ENCODE measurements around the gene RAD51B.

GRCh38 chr14:68248481-68249255 lies 429.1 kb downstream of the RAD51B start:
- no peak for TF ChIP-seq YY1 (IDR thresholded peaks at IDR 0.05; ENCODE audit: insufficient read depth, insufficient read length)
- TF ChIP-seq ZNF274 (IDR thresholded peaks at IDR 0.05; ENCODE audit: low read depth, low read length), result no peak
- no peak for TF ChIP-seq SUZ12 (IDR thresholded peaks at IDR 0.05; ENCODE audit: extremely low read depth, insufficient read depth, insufficient read length)
